GM12878 (cell line): ENCODE data around the gene HERPUD2. TPM values are rescaled to one million over a fixed set of nuclear protein-coding genes. Genes with fewer than 3 reads are reported as not detected.

Experiments used
- ATAC-seq: fragments of 200-7000 bp; cut with Tn5 transposase; 3 replicates; pipeline ENCODE4 v1.9.1; 2020; ENCODE audit warnings: mild to moderate bottlenecking, moderate library complexity
- BruUV-seq: library from RNA; stranded (reverse); fragments of 400-500 nt; replicated peaks from 2 replicates; lab custom pipeline; 2021; lab: Mats Ljungman, UMichigan
- CTCF ChIA-PET: fragments of 300-600 bp; sonication (Branson Sonifier 250); formaldehyde crosslinking; extraction: SDS; loops from one replicate; lab custom pipeline; 2021; ENCODE audit warnings: inconsistent platforms; lab: Yijun Ruan, JAX
- POLR2A ChIA-PET: fragments of 350-600 bp; formaldehyde crosslinking; extraction: SDS; loops from one replicate; lab custom pipeline; 2021; ENCODE audit warnings: inconsistent platforms; lab: Charles Lee
- RAD21 ChIA-PET: fragments of 300-600 bp; sonication (Branson Sonifier 250); formaldehyde crosslinking; loops from one replicate; lab custom pipeline; 2023; ENCODE audit warnings: antibody characterized with exemption; ENCODE audit not compliant: unreplicated experiment; lab: Charles Lee
- SMC1A ChIA-PET: fragments of 300-600 bp; sonication (Branson Sonifier 250); formaldehyde crosslinking; loops from one replicate; lab custom pipeline; 2023; ENCODE audit not compliant: unreplicated experiment, uncharacterized antibody; lab: Charles Lee
- DNase-seq: peaks from one replicate; pipeline ENCODE4 v3.0.0-alpha.2; 2011; ENCODE audit warnings: low read depth, low spot score
- FAIRE-seq: peaks from 3 replicates; lab custom pipeline; 2011; peaks lifted over from hg19 to GRCh38; lab: Jason Lieb, UNC
- H2AFZ ChIP-seq: 2 replicates; pipeline ENCODE4 v1.6.0; 2011; ENCODE audit warnings: low read depth, low read length, control low read depth; ENCODE audit not compliant: control insufficient read depth
- H3K27ac ChIP-seq: 2 replicates; pipeline ENCODE4 v1.5.1; 2011; ENCODE audit warnings: control low read depth; ENCODE audit not compliant: control insufficient read depth, insufficient read depth
- H3K27me3 ChIP-seq, 2 experiments: replicated peaks in 1 of 2; 2 replicates each; pipeline versions ENCODE4 v1.6.0 to v1.6.1; 2011; ENCODE audit warnings: low read length in 1 of 2; ENCODE audit not compliant: control insufficient read depth in 2 of 2, insufficient read depth in 2 of 2
- H3K36me3 ChIP-seq, 2 experiments: 2 replicates each; pipeline ENCODE4 v1.5.1; 2011; ENCODE audit warnings: low read length in 1 of 2; ENCODE audit not compliant: control insufficient read depth in 2 of 2, insufficient read depth in 2 of 2
- H3K4me1 ChIP-seq: 2 replicates; pipeline ENCODE4 v1.6.1; 2011; ENCODE audit warnings: mild to moderate bottlenecking, low read length, moderate library complexity, mixed read lengths; ENCODE audit not compliant: control insufficient read depth, insufficient read depth
- H3K4me2 ChIP-seq: 2 replicates; pipeline ENCODE4 v1.6.0; 2011; ENCODE audit warnings: control low read depth; ENCODE audit not compliant: control insufficient read depth, insufficient read depth
- H3K4me3 ChIP-seq: fragments of 200-600 bp; sonication (generic); 2 replicates; pipeline ENCODE4 v1.5.1; 2016
- H3K79me2 ChIP-seq: 2 replicates; pipeline ENCODE4 v1.6.0; 2011; ENCODE audit warnings: low read length; ENCODE audit not compliant: control insufficient read depth, insufficient read depth
- H3K9ac ChIP-seq: 2 replicates; pipeline ENCODE4 v1.8.0; 2011; ENCODE audit warnings: low read length, control low read depth, mixed read lengths; ENCODE audit not compliant: control insufficient read depth, insufficient read depth
- H3K9me3 ChIP-seq: replicated peaks from 3 replicates; pipeline ENCODE4 v1.5.1; 2011; ENCODE audit warnings: mild to moderate bottlenecking, low read length; ENCODE audit not compliant: control insufficient read depth, insufficient read depth
- H4K20me1 ChIP-seq: 2 replicates; pipeline ENCODE4 v1.6.0; 2011; ENCODE audit not compliant: control insufficient read depth, insufficient read depth
- KDM1A ChIP-seq: fragments of 200-600 bp; sonication (generic); IDR thresholded peaks from 2 replicates; pipeline ENCODE4 v1.6.1; 2016; ENCODE audit warnings: borderline replicate concordance
- POU2F2 ChIP-seq: IDR thresholded peaks from 3 replicates; pipeline ENCODE4 v1.6.1; 2011; ENCODE audit warnings: low read depth, mild to moderate bottlenecking, low read length, borderline replicate concordance
- SRF ChIP-seq, 2 experiments: IDR thresholded peaks; 2 replicates each; pipeline ENCODE4 v1.6.1; 2011; ENCODE audit warnings: low read depth in 2 of 2, low read length in 2 of 2, mild to moderate bottlenecking in 1 of 2, moderate library complexity in 1 of 2
- TARDBP ChIP-seq: IDR thresholded peaks from 2 replicates; pipeline ENCODE4 v1.6.1; 2016; ENCODE audit warnings: borderline replicate concordance
- YBX1 ChIP-seq: fragments of 450-650 bp; IDR thresholded peaks from 2 replicates; pipeline ENCODE4 v1.6.1; 2016; ENCODE audit warnings: antibody characterized with exemption
- WGBS: methylation state at CpG from one replicate; pipeline ENCODE4 v1.1.6; 2016; ENCODE audit warnings: low lambda C conversion rate; ENCODE audit not compliant: insufficient replicate concordance, insufficient coverage; ENCODE audit errors: missing lambda C conversion rate; 5-methylcytosine and 5-hydroxymethylcytosine counted together
- in situ Hi-C: fragments of 300-500 bp; cut with MboI; formaldehyde crosslinking; loops from 9 replicates; pipeline ENCODE4 v1.14.3; 2018; ENCODE audit warnings: mixed read lengths
- intact Hi-C: fragments of 100-400 bp; cut with micrococcal nuclease; formaldehyde crosslinking; loops from one replicate; pipeline ENCODE4 v1.14.2; 2022; ENCODE audit not compliant: unreplicated experiment
- polyA plus RNA-seq, 11 experiments: library from polyadenylated mRNA; depleted of rRNA in 4 of 11; unstranded in 6 of 11; stranded (reverse) in 5 of 11; fragments of >200 nt; fragmentation: Nextera tagmentation in 4 of 11; fragmentation: Illumina TruSeq in 1 of 11; extraction: Ambion mirVana in 4 of 11; extraction: Trizol in 1 of 11; gene quantifications; 1 replicate in 1 of 11; 2 replicates in 10 of 11; pipeline versions ENCODE4 v1.2.1 to v1.2.3, GENCODE V29; 2011 to 2016; ENCODE audit warnings: inconsistent platforms in 2 of 11, missing spikeins in 2 of 11, low read depth in 1 of 11
- total RNA-seq, 4 experiments: library from RNA; depleted of rRNA in 3 of 4; stranded (reverse); fragments of >200 nt in 3 of 4; fragmentation: Illumina TruSeq in 1 of 4; extraction: Trizol in 1 of 4; gene quantifications; 2 replicates each; pipeline versions ENCODE4 v1.2.1 to v1.2.3, GENCODE V29; 2013 to 2021
- TF ChIP-seq, protein P1 (sequence below): fragments of 450-650 bp; IDR thresholded peaks from 2 replicates; pipeline ENCODE4 v1.6.1; 2018; ENCODE audit warnings: borderline replicate concordance, mild to moderate bottlenecking; ENCODE audit not compliant: partially characterized antibody
- TF ChIP-seq, protein P2 (sequence below): fragments of 450-650 bp; formaldehyde crosslinking; IDR thresholded peaks from 2 replicates; pipeline ENCODE4 v1.5.0; 2022; ENCODE audit warnings: mild to moderate bottlenecking, missing genetic modification characterization
- TF ChIP-seq, protein P3 (sequence below): IDR thresholded peaks from 2 replicates; pipeline ENCODE4 v1.6.1; 2012; ENCODE audit warnings: mild to moderate bottlenecking, low read depth, low read length
- TF ChIP-seq, protein P4 (sequence below): IDR thresholded peaks from 2 replicates; pipeline ENCODE4 v1.6.1; 2011; ENCODE audit warnings: borderline replicate concordance, low read depth, mild to moderate bottlenecking, moderate library complexity, low read length; ENCODE audit not compliant: insufficient read depth, poor library complexity, severe bottlenecking
- TF ChIP-seq, protein P5 (sequence below): IDR thresholded peaks from 2 replicates; pipeline ENCODE4 v1.6.1; 2011; ENCODE audit warnings: mild to moderate bottlenecking, low read depth, low read length, moderate library complexity; ENCODE audit not compliant: insufficient replicate concordance

HERPUD2 gene
- total and polyA plus RNA-seq, 10 of the 15 experiments (the other 5 are each of a cell fraction or from before 2014, with no cell fraction given) = 4.7 to 69.6 (median 13.9) TPM

DNA sequence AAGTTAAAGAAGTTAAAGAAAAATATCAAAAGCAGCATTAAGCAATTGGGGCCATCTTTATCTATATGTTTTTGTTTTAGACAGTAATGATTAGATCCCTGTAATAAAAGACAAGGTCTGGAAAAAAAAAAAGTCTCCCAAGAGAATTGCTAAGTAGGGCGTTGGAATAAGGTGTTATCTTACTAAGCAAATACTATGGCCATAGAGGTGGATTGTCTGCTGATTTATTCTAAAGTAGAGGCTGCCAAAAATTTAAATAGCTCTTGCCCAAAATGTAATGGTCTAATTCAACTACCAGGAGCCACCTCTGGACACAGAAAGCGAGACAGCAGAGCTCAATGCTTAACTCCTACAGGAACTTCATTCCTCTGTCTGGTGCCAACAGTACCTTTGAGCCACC is 71.6 kb downstream of the HERPUD2 start:
- ChIA-PET POLR2A (interaction anchor here (0.6 kb wide), 1 partner anchor 192 kb away, joined by 3 read pairs; no protein-coding TSS in a partner anchor), CTCF (interaction anchor here (0.7 to 4.7 kb wide), 30 partner anchors 8 to 583 kb away, joined by 3 to 32 read pairs (median 5); no protein-coding TSS in a partner anchor), SMC1A (interaction anchor here (0.6 to 2.8 kb wide), 22 partner anchors 10 to 522 kb away, joined by 3 to 12 read pairs (median 3); no protein-coding TSS in a partner anchor), RAD21 (interaction anchor here (0.7 to 2.5 kb wide), 8 partner anchors 10 to 353 kb away, joined by 3 to 8 read pairs (median 5); no protein-coding TSS in a partner anchor)
- in situ Hi-C loops = loop anchor here (10.0 kb wide), 1 partner anchor 199 kb away; no protein-coding TSS in a partner anchor
- Histone ChIP-seq H3K27ac (no peak overlapping the region), H3K4me2 (no peak overlapping the region), H3K4me1 (no peaks in the 10 kb centered on the region), H3K4me3 (no peak overlapping the region), H3K9me3 (no peaks in the 10 kb centered on the region; the same call in 2 of the 3 replicates), H2AFZ (no peak overlapping the region), H3K36me3 (no peaks in the 10 kb centered on the region), H4K20me1 (no peaks in the 10 kb centered on the region), H3K79me2 (no peaks in the 10 kb centered on the region), H3K27me3 (no peaks in the 10 kb centered on the region), H3K9ac (no peak overlapping the region)
- 43% methylated on average over 2 of the region's 2 CpGs for WGBS
- BruUV-seq = no TSS peak
- no peak for ATAC-seq
- DNase-seq = no peak
- intact Hi-C loops = loop anchor here (5.0 to 10.0 kb wide), 3 partner anchors 86 to 549 kb away; no protein-coding TSS in a partner anchor
- no peak for FAIRE-seq
- TF ChIP-seq, protein P1, sequence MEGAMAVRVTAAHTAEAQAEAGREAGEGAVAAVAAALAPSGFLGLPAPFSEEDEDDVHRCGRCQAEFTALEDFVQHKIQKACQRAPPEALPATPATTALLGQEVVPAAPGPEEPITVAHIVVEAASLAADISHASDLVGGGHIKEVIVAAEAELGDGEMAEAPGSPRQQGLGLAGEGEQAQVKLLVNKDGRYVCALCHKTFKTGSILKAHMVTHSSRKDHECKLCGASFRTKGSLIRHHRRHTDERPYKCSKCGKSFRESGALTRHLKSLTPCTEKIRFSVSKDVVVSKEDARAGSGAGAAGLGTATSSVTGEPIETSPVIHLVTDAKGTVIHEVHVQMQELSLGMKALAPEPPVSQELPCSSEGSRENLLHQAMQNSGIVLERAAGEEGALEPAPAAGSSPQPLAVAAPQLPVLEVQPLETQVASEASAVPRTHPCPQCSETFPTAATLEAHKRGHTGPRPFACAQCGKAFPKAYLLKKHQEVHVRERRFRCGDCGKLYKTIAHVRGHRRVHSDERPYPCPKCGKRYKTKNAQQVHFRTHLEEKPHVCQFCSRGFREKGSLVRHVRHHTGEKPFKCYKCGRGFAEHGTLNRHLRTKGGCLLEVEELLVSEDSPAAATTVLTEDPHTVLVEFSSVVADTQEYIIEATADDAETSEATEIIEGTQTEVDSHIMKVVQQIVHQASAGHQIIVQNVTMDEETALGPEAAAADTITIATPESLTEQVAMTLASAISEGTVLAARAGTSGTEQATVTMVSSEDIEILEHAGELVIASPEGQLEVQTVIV = no peak
- TF ChIP-seq KDM1A = no peak
- no peak for TF ChIP-seq POU2F2
- TF ChIP-seq SRF (IDR thresholded peaks at IDR 0.05; ENCODE audit: low read depth in 2 of 2, low read length in 2 of 2) = no peak
- TF ChIP-seq, protein P2, sequence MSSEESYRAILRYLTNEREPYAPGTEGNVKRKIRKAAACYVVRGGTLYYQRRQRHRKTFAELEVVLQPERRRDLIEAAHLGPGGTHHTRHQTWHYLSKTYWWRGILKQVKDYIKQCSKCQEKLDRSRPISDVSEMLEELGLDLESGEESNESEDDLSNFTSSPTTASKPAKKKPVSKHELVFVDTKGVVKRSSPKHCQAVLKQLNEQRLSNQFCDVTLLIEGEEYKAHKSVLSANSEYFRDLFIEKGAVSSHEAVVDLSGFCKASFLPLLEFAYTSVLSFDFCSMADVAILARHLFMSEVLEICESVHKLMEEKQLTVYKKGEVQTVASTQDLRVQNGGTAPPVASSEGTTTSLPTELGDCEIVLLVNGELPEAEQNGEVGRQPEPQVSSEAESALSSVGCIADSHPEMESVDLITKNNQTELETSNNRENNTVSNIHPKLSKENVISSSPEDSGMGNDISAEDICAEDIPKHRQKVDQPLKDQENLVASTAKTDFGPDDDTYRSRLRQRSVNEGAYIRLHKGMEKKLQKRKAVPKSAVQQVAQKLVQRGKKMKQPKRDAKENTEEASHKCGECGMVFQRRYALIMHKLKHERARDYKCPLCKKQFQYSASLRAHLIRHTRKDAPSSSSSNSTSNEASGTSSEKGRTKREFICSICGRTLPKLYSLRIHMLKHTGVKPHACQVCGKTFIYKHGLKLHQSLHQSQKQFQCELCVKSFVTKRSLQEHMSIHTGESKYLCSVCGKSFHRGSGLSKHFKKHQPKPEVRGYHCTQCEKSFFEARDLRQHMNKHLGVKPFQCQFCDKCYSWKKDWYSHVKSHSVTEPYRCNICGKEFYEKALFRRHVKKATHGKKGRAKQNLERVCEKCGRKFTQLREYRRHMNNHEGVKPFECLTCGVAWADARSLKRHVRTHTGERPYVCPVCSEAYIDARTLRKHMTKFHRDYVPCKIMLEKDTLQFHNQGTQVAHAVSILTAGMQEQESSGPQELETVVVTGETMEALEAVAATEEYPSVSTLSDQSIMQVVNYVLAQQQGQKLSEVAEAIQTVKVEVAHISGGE = no peak
- no peak for TF ChIP-seq YBX1
- TF ChIP-seq, protein P3, sequence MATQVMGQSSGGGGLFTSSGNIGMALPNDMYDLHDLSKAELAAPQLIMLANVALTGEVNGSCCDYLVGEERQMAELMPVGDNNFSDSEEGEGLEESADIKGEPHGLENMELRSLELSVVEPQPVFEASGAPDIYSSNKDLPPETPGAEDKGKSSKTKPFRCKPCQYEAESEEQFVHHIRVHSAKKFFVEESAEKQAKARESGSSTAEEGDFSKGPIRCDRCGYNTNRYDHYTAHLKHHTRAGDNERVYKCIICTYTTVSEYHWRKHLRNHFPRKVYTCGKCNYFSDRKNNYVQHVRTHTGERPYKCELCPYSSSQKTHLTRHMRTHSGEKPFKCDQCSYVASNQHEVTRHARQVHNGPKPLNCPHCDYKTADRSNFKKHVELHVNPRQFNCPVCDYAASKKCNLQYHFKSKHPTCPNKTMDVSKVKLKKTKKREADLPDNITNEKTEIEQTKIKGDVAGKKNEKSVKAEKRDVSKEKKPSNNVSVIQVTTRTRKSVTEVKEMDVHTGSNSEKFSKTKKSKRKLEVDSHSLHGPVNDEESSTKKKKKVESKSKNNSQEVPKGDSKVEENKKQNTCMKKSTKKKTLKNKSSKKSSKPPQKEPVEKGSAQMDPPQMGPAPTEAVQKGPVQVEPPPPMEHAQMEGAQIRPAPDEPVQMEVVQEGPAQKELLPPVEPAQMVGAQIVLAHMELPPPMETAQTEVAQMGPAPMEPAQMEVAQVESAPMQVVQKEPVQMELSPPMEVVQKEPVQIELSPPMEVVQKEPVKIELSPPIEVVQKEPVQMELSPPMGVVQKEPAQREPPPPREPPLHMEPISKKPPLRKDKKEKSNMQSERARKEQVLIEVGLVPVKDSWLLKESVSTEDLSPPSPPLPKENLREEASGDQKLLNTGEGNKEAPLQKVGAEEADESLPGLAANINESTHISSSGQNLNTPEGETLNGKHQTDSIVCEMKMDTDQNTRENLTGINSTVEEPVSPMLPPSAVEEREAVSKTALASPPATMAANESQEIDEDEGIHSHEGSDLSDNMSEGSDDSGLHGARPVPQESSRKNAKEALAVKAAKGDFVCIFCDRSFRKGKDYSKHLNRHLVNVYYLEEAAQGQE = no peak
- TF ChIP-seq, protein P4, sequence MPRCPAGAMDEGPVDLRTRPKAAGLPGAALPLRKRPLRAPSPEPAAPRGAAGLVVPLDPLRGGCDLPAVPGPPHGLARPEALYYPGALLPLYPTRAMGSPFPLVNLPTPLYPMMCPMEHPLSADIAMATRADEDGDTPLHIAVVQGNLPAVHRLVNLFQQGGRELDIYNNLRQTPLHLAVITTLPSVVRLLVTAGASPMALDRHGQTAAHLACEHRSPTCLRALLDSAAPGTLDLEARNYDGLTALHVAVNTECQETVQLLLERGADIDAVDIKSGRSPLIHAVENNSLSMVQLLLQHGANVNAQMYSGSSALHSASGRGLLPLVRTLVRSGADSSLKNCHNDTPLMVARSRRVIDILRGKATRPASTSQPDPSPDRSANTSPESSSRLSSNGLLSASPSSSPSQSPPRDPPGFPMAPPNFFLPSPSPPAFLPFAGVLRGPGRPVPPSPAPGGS = no peak
- TF ChIP-seq, protein P5, sequence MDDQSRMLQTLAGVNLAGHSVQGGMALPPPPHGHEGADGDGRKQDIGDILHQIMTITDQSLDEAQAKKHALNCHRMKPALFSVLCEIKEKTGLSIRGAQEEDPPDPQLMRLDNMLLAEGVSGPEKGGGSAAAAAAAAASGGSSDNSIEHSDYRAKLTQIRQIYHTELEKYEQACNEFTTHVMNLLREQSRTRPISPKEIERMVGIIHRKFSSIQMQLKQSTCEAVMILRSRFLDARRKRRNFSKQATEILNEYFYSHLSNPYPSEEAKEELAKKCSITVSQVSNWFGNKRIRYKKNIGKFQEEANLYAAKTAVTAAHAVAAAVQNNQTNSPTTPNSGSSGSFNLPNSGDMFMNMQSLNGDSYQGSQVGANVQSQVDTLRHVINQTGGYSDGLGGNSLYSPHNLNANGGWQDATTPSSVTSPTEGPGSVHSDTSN = no peak
- no peak for TF ChIP-seq TARDBP
